ENCODE data around the gene RNASEH2C.
"Not testable (repeated sequence)": the region's sequence is repeated elsewhere in the genome, so short reads cannot be mapped to it uniquely, and the experiment has no call there.

Gene RNASEH2C

GRCh38 chr11:65720211-65720934 lies at the start of gene RNASEH2C:
Gene RNASEH2C (minus strand): TSS chr11:65720798. CDS start chr11:65720758, 40 bp downstream.
- Mint-ChIP-seq H3K27ac (peak within 1 kb of the TSS; percentile 96), H3K9me3 (no peaks in the 10 kb centered on the region), H3K4me1 (peaks cover 25% of the 10 kb centered on the region), H3K4me3 (peak within 1 kb of the TSS; percentile 97), H3K27me3 (no peaks in the 10 kb centered on the region), H3K36me3 (ENCODE audit: low read depth) (peaks cover 38% of the 10 kb centered on the region)
- DNase-seq (peak; percentile 80), ATAC-seq (peak; percentile 91)

- not testable (repeated sequence) for H3K36me3 Mint-ChIP-seq (ENCODE audit: low read depth); ATAC-seq; DNase-seq; H3K27ac Mint-ChIP-seq; H3K4me1 Mint-ChIP-seq; H3K4me3 Mint-ChIP-seq; H3K9me3 Mint-ChIP-seq; H3K27me3 Mint-ChIP-seq
Observed at GRCh38 chr11:65767806-65768205, 47.2 kb upstream of the RNASEH2C start.

GRCh38 chr11:65767406-65767805 lies 46.8 kb upstream of the RNASEH2C start:
- H3K4me1 Mint-ChIP-seq: peaks cover 4% of the 10 kb centered on the region
- ATAC-seq: no peak
- no peaks in the 10 kb centered on the region for H3K36me3 Mint-ChIP-seq (ENCODE audit: low read depth)
- H3K4me3 Mint-ChIP-seq: no peak overlapping the region
- no peak for DNase-seq
- no peak overlapping the region for H3K27ac Mint-ChIP-seq
- no peaks in the 10 kb centered on the region for H3K27me3 Mint-ChIP-seq
- H3K9me3 Mint-ChIP-seq: no peaks in the 10 kb centered on the region

GRCh38 chr11:65766535-65766934 lies 45.9 kb upstream of the RNASEH2C start:
- no peaks in the 10 kb centered on the region for H3K9me3 Mint-ChIP-seq
- H3K27me3 Mint-ChIP-seq: no peaks in the 10 kb centered on the region
- H3K36me3 Mint-ChIP-seq (ENCODE audit: low read depth): no peaks in the 10 kb centered on the region
- DNase-seq (no peak), ATAC-seq (no peak)
- no peak overlapping the region for H3K27ac Mint-ChIP-seq
- H3K4me1 Mint-ChIP-seq: peaks cover 4% of the 10 kb centered on the region
- no peak overlapping the region for H3K4me3 Mint-ChIP-seq

GRCh38 chr11:65764434-65764833 lies 43.8 kb upstream of the RNASEH2C start:
- Mint-ChIP-seq H3K36me3 (ENCODE audit: low read depth) (no peaks in the 10 kb centered on the region), H3K4me1 (peaks cover under 1% of the 10 kb centered on the region), H3K9me3 (no peaks in the 10 kb centered on the region), H3K4me3 (no peak overlapping the region), H3K27ac (no peak overlapping the region), H3K27me3 (peaks cover 12% of the 10 kb centered on the region)
- DNase-seq: no peak
- no peak for ATAC-seq

- ATAC-seq, DNase-seq: not testable (repeated sequence)
Observed at GRCh38 chr11:65762816-65763215, 42.2 kb upstream of the RNASEH2C start.

GRCh38 chr11:65762169-65762568 lies 41.6 kb upstream of the RNASEH2C start:
- H3K4me1 Mint-ChIP-seq: not testable (repeated sequence)

More at GRCh38 chr11:65762816-65763215, 42.2 kb upstream of the RNASEH2C start:
- not testable (repeated sequence) for H3K9me3 Mint-ChIP-seq; H3K4me3 Mint-ChIP-seq; H3K4me1 Mint-ChIP-seq; H3K36me3 Mint-ChIP-seq (ENCODE audit: low read depth); H3K27ac Mint-ChIP-seq
- peaks cover 17% of the 10 kb centered on the region for H3K27me3 Mint-ChIP-seq

GRCh38 chr11:65745049-65745448 lies 24.5 kb upstream of the RNASEH2C start:
- Mint-ChIP-seq H3K27me3 (peaks cover 15% of the 10 kb centered on the region), H3K36me3 (ENCODE audit: low read depth) (no peaks in the 10 kb centered on the region), H3K27ac (no peak overlapping the region), H3K4me1 (no peaks in the 10 kb centered on the region), H3K4me3 (no peak overlapping the region), H3K9me3 (no peaks in the 10 kb centered on the region)
- no peak for ATAC-seq
- no peak for DNase-seq

More at GRCh38 chr11:65762169-65762568, 41.6 kb upstream of the RNASEH2C start:
- not testable (repeated sequence) for DNase-seq; H3K36me3 Mint-ChIP-seq (ENCODE audit: low read depth); H3K4me3 Mint-ChIP-seq; H3K9me3 Mint-ChIP-seq; H3K27ac Mint-ChIP-seq; ATAC-seq
- peaks cover 18% of the 10 kb centered on the region for H3K27me3 Mint-ChIP-seq

- ATAC-seq (no peak), DNase-seq (no peak)
- no peaks in the 10 kb centered on the region for H3K4me1 Mint-ChIP-seq
- no peak overlapping the region for H3K4me3 Mint-ChIP-seq
- no peaks in the 10 kb centered on the region for H3K36me3 Mint-ChIP-seq (ENCODE audit: low read depth)
- no peaks in the 10 kb centered on the region for H3K9me3 Mint-ChIP-seq
- H3K27ac Mint-ChIP-seq: no peak overlapping the region
- peaks cover 13% of the 10 kb centered on the region for H3K27me3 Mint-ChIP-seq
Observed at GRCh38 chr11:65744699-65745042, 24.1 kb upstream of the RNASEH2C start.

GRCh38 chr11:65744026-65744698 lies 23.6 kb upstream of the RNASEH2C start:
- ATAC-seq (peak; percentile 36), DNase-seq (peak; percentile 22)
- Mint-ChIP-seq H3K4me3 (no peak overlapping the region), H3K4me1 (no peaks in the 10 kb centered on the region), H3K9me3 (no peaks in the 10 kb centered on the region), H3K36me3 (ENCODE audit: low read depth) (no peaks in the 10 kb centered on the region), H3K27ac (no peak overlapping the region), H3K27me3 (peaks cover 8% of the 10 kb centered on the region)

GRCh38 chr11:65743681-65744025 lies 23.1 kb upstream of the RNASEH2C start:
- peaks cover 8% of the 10 kb centered on the region for H3K27me3 Mint-ChIP-seq

GRCh38 chr11:65742353-65742752 lies 21.8 kb upstream of the RNASEH2C start:
- no peak for DNase-seq
- H3K27ac Mint-ChIP-seq: no peak overlapping the region
- peaks cover 15% of the 10 kb centered on the region for H3K27me3 Mint-ChIP-seq
- H3K4me1 Mint-ChIP-seq: no peaks in the 10 kb centered on the region
- H3K9me3 Mint-ChIP-seq: peaks cover 4% of the 10 kb centered on the region
- no peaks in the 10 kb centered on the region for H3K36me3 Mint-ChIP-seq (ENCODE audit: low read depth)
- no peak overlapping the region for H3K4me3 Mint-ChIP-seq
- ATAC-seq: no peak

More at GRCh38 chr11:65743681-65744025, 23.1 kb upstream of the RNASEH2C start:
- H3K9me3 Mint-ChIP-seq: no peaks in the 10 kb centered on the region
- H3K36me3 Mint-ChIP-seq (ENCODE audit: low read depth): no peaks in the 10 kb centered on the region
- H3K27ac Mint-ChIP-seq: no peak overlapping the region
- H3K4me3 Mint-ChIP-seq: no peak overlapping the region
- DNase-seq (no peak), ATAC-seq (no peak)
- H3K4me1 Mint-ChIP-seq: no peaks in the 10 kb centered on the region

- H3K36me3 Mint-ChIP-seq (ENCODE audit: low read depth): peaks cover 3% of the 10 kb centered on the region
- H3K4me3 Mint-ChIP-seq: no peak overlapping the region
- H3K27ac Mint-ChIP-seq: no peak overlapping the region
- no peak for DNase-seq
- peaks cover 13% of the 10 kb centered on the region for H3K9me3 Mint-ChIP-seq
- no peaks in the 10 kb centered on the region for H3K4me1 Mint-ChIP-seq
- ATAC-seq: no peak
- H3K27me3 Mint-ChIP-seq: peaks cover 14% of the 10 kb centered on the region
Observed at GRCh38 chr11:65741185-65741584, 20.6 kb upstream of the RNASEH2C start.

- ATAC-seq (no peak), DNase-seq (no peak)
- Mint-ChIP-seq H3K4me3 (no peak overlapping the region), H3K4me1 (no peaks in the 10 kb centered on the region), H3K27me3 (peaks cover 14% of the 10 kb centered on the region), H3K27ac (no peak overlapping the region), H3K36me3 (ENCODE audit: low read depth) (peaks cover 3% of the 10 kb centered on the region), H3K9me3 (peaks cover 13% of the 10 kb centered on the region)
Observed at GRCh38 chr11:65739022-65739421, 18.4 kb upstream of the RNASEH2C start.

- Mint-ChIP-seq H3K4me1 (no peaks in the 10 kb centered on the region), H3K27ac (no peak overlapping the region), H3K4me3 (no peak overlapping the region), H3K36me3 (ENCODE audit: low read depth) (peaks cover 3% of the 10 kb centered on the region), H3K9me3 (peaks cover 13% of the 10 kb centered on the region), H3K27me3 (peaks cover 22% of the 10 kb centered on the region)
- DNase-seq (no peak), ATAC-seq (no peak)
Observed at GRCh38 chr11:65736810-65737209, 16.2 kb upstream of the RNASEH2C start.

All from activated naive CD8-positive, alpha-beta T cell treated with anti-CD3 and anti-CD28 coated beads, Interleukin-2, amount 50 U/mL, for 24 hours (primary cell).